Adrenal gland (tissue), 12 donors: Measurements from ENCODE around the gene DOCK11. TPM values are rescaled to one million over a fixed set of nuclear protein-coding genes. Genes with fewer than 3 reads are reported as not detected.
"Not testable (repeated sequence)": the region's sequence is repeated elsewhere in the genome, so short reads cannot be mapped to it uniquely, and the experiment has no call there.

Experiments
- DNase-seq, 7 donors: peaks; one replicate each; pipeline ENCODE4 v3.0.0-alpha.2; 2019 to 2020
- H3K27ac ChIP-seq, 5 donors: fragments of 200-600 bp; sonication (generic) in 4 of 5; 1 replicate in 3 of 5; 2 replicates in 2 of 5; pipeline versions ENCODE4 v1.5.1 to v1.8.0; 2016 to 2020; ENCODE audit warnings: mild to moderate bottlenecking in 1 of 5
- H3K27me3 ChIP-seq: fragments of 200-600 bp; 2 replicates; pipeline ENCODE4 v1.8.0; 2021
- H3K36me3 ChIP-seq, 2 donors: fragments of 200-600 bp; replicated peaks in 1 of 2; 1 replicate in 1 of 2; 2 replicates in 1 of 2; pipeline versions ENCODE4 v1.5.1 to v1.8.0; 2018 to 2022
- H3K4me1 ChIP-seq, 2 donors: fragments of 200-600 bp; replicated peaks in 1 of 2; 1 replicate in 1 of 2; 2 replicates in 1 of 2; pipeline versions ENCODE4 v1.5.1 to v1.8.0; 2018 to 2021
- H3K4me3 ChIP-seq, 4 donors: fragments of 200-600 bp; sonication (generic) in 3 of 4; one replicate each; pipeline ENCODE4 v1.5.1; 2016 to 2018
- H3K9me3 ChIP-seq, 3 donors: fragments of 200-600 bp; sonication (generic) in 1 of 3; replicated peaks in 1 of 3; 1 replicate in 2 of 3; 2 replicates in 1 of 3; pipeline versions ENCODE4 v1.5.1 to v1.8.0; 2016 to 2021
- CTCF ChIP-seq, 6 experiments: fragments of 450-650 bp in 4 of 6; fragments of 200-600 bp in 2 of 6; sonication (generic) in 1 of 6; IDR thresholded peaks; 1 replicate in 5 of 6; 2 replicates in 1 of 6; pipeline versions ENCODE4 v1.5.1 to v1.8.0; 2016 to 2021; ENCODE audit warnings: antibody characterized with exemption in 6 of 6, mild to moderate bottlenecking in 2 of 6, moderate library complexity in 1 of 6
- POLR2A ChIP-seq, 2 donors: fragments of 450-650 bp; IDR thresholded peaks; one replicate each; pipeline ENCODE4 v1.6.1; 2017; ENCODE audit warnings: antibody characterized with exemption in 2 of 2, mild to moderate bottlenecking in 2 of 2, moderate library complexity in 1 of 2
- WGBS, 4 donors: extraction: QIAGEN DNeasy Blood & Tissue Kit in 2 of 4; methylation state at CpG; one replicate each; pipeline versions ENCODE4 v1.1.5 to v1.1.7; 2013 to 2017; 5-methylcytosine and 5-hydroxymethylcytosine counted together
- intact Hi-C, 2 donors: fragments of 100-400 bp; cut with DNase I; formaldehyde crosslinking; loops; one replicate each; pipeline versions ENCODE4 v1.14.1 to v1.15.0; 2022 to 2023
- polyA plus RNA-seq, 3 donors: library from polyadenylated mRNA; stranded (reverse); fragments of 200-250 nt in 2 of 3; fragments of 350-450 nt in 1 of 3; fragmentation: Illumina TruSeq in 1 of 3; extraction: RNeasy Lipid Tissue Mini Kit (QIAGEN cat#74804) in 1 of 3; gene quantifications; one replicate each; pipeline ENCODE4 v1.2.3, GENCODE V29; 2013 to 2014
- total RNA-seq, 9 donors: library from RNA; depleted of rRNA in 4 of 9; stranded (reverse); fragments of >200 nt in 4 of 9; fragments of 120-200 nt in 1 of 9; fragmentation: NEBNext Ultra II Directional in 1 of 9; extraction: Animal tissue kit (Norgen Biotek cat#: 25700) in 1 of 9; gene quantifications; one replicate each; pipeline versions ENCODE4 v1.1.0 to v1.2.4, GENCODE V29; 2013 to 2023
- donor health status: healthy with polysubstance abuse.
- donor health status: Bipolar disorder and iron deficiency.
- donor health status: DM: yes; HTN: yes; CAD: no.
- donor health status: DM: no; HTN: no; CAD: no.
- donor health status: DM: no; HTN: no; CAD: no.
- donor health status: DM: yes; HTN: yes; CAD: no.

The DOCK11 gene
- total and polyA plus RNA-seq, 12 donors: 4.8 to 28.1 (median 13.2) TPM

GRCh38 chrX:118475903-118476302 is 19.7 kb upstream of the DOCK11 start:
- 73 to 95% (median 86%) methylated on average over 4 of the region's 4 CpGs for WGBS, 4 donors
- TF ChIP-seq POLR2A (IDR thresholded peaks at IDR 0.05) (no peak), CTCF (IDR thresholded peaks at IDR 0.05) (no peak)
- intact Hi-C loops: no loop called here
- no peak for DNase-seq
- no peaks in the 10 kb centered on the region for H3K27me3 ChIP-seq
- H3K4me1 ChIP-seq: no peaks in the 10 kb centered on the region
- no peaks in the 10 kb centered on the region for H3K9me3 ChIP-seq
- no peaks in the 10 kb centered on the region for H3K36me3 ChIP-seq
- no peak overlapping the region for H3K4me3 ChIP-seq
- no peak overlapping the region for H3K27ac ChIP-seq

GRCh38 chrX:118480172-118480571 is 15.4 kb upstream of the DOCK11 start:
- no peaks in the 10 kb centered on the region for H3K27me3 ChIP-seq
- 77 to 100% (median 86%) methylated on average over 1 of the region's 1 CpG for WGBS, 4 donors
- intact Hi-C loops: no loop called here

GRCh38 chrX:118482384-118482783 is 13.2 kb upstream of the DOCK11 start:
- DNase-seq, H3K27me3 ChIP-seq, H3K4me1 ChIP-seq, H3K27ac ChIP-seq, H3K36me3 ChIP-seq, intact Hi-C loops, H3K9me3 ChIP-seq, H3K4me3 ChIP-seq: not testable (repeated sequence)
- 84 to 93% (median 89%) methylated on average over 4 of the region's 4 CpGs for WGBS, 4 donors

More at GRCh38 chrX:118480172-118480571, 15.4 kb upstream of the DOCK11 start:
- Histone ChIP-seq H3K4me3 (no peak overlapping the region), H3K9me3 (no peaks in the 10 kb centered on the region), H3K4me1 (no peaks in the 10 kb centered on the region), H3K27ac (no peak overlapping the region), H3K36me3 (no peaks in the 10 kb centered on the region)
- no peak for DNase-seq
- TF ChIP-seq POLR2A (IDR thresholded peaks at IDR 0.05) (no peak), CTCF (IDR thresholded peaks at IDR 0.05) (no peak)

GRCh38 chrX:118484216-118484903 is 11.3 kb upstream of the DOCK11 start:
- no peaks in the 10 kb centered on the region for H3K4me1 ChIP-seq
- no peak for DNase-seq
- H3K9me3 ChIP-seq: no peaks in the 10 kb centered on the region
- 75 to 89% (median 86%) methylated on average over 9 of the region's 9 CpGs for WGBS, 4 donors
- H3K27ac ChIP-seq: no peak overlapping the region
- TF ChIP-seq CTCF (IDR thresholded peaks at IDR 0.05) (no peak), POLR2A (IDR thresholded peaks at IDR 0.05) (no peak)
- H3K27me3 ChIP-seq: no peaks in the 10 kb centered on the region
- H3K4me3 ChIP-seq: no peak overlapping the region
- intact Hi-C loops: no loop called here
- no peaks in the 10 kb centered on the region for H3K36me3 ChIP-seq

- intact Hi-C loops: not testable (repeated sequence)
- 80 to 97% (median 84%) methylated on average over 1 of the region's 1 CpG for WGBS, 4 donors
Measured at GRCh38 chrX:118486693-118487092, 8.9 kb upstream of the DOCK11 start.

More at GRCh38 chrX:118486693-118487092, 8.9 kb upstream of the DOCK11 start:
- not testable (repeated sequence) for H3K4me3 ChIP-seq, H3K9me3 ChIP-seq, H3K27me3 ChIP-seq, H3K27ac ChIP-seq, H3K36me3 ChIP-seq, H3K4me1 ChIP-seq, DNase-seq
